Heart left ventricle (tissue), 13 donors: ENCODE results near the gene MYO18B.

Experiments used
- CTCF ChIP-seq, 12 donors: fragments of 200-600 bp; sonication (generic) in 4 of 12; IDR thresholded peaks; one replicate each; pipeline versions ENCODE4 v1.5.0 to v1.8.0; 2018 to 2022; ENCODE audit warnings: antibody characterized with exemption in 12 of 12, mild to moderate bottlenecking in 5 of 12
- POLR2A ChIP-seq, 2 donors: fragments of 450-650 bp; IDR thresholded peaks; one replicate each; pipeline ENCODE4 v1.6.1; 2017; ENCODE audit warnings: antibody characterized with exemption in 2 of 2, mild to moderate bottlenecking in 2 of 2, moderate library complexity in 2 of 2
- donor health status: ischemic (EF 13 %, LVEDD 7.1; RV severe dilation, severe dysfunction).
- donor health status: DM: no; HTN: yes; CAD: no.
- donor health status: DM: no; HTN: no; CAD: no.
- donor health status: ischemic (EF 25% LVEDD 6.9; RV normal size, moderate dysfunction).
- donor health status: ischemic (EF 25% LVEDD 5.7; RV mildly dilated, moderate dysfunction).
- donor health status: ischemic (EF 35%, LVEDD 5.7; RV mildly dilated, moderate dysfunction).
- donor health status: nonischemic (EF 11% LVEDD 7.7; RV severe dilation, severe dysfunction).
- donor health status: DM: yes; HTN: yes; CAD: no.
- donor health status: PGD.
- donor health status: ischemic (EF 29% LVEDD 5.4; RV normal size, mild dysfunction).
- donor health status: nonischemic (EF 23%, LVEDD 6.1; RV moderate dilation, normal function).

DNA sequence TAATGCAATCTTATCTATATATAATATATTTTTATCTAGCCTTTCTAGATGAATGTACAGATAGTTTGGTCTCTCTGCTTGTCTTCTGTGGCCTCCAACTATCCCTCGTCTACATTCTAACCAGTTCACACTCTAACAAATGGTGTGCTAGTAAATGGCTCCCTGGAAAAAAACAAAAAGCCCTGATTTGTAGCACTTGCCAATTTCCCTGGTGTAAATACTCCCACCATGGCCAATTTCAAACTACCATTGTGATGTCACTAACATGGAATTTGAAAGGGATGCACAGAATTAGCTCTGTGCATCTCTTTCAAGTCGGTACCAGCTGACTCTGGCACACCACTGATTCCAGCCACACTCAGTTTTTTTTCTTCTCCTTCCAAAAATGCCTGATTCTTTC lies 154.6 kb downstream of the MYO18B start:
- TF ChIP-seq CTCF (IDR thresholded peaks at IDR 0.05) (no peak), POLR2A (IDR thresholded peaks at IDR 0.05) (no peak)
